WTC11 (cell line): ENCODE results near the gene DPYSL5. TPM values are rescaled to one million over a fixed set of nuclear protein-coding genes. Genes with fewer than 3 reads are reported as not detected.

ENCODE experiments used
- ATAC-seq: fragments of 200-7000 bp; cut with Tn5 transposase; 2 replicates; pipeline ENCODE4 v1.10.0; 2021; ENCODE audit warnings: mild to moderate bottlenecking, moderate library complexity
- CTCF ChIA-PET: fragments of 300-600 bp; sonication (Branson Sonifier 250); formaldehyde crosslinking; loops from one replicate; lab custom pipeline; 2021; ENCODE audit warnings: antibody characterized with exemption; lab: Charles Lee
- POLR2A ChIA-PET: fragments of 350-600 bp; sonication (Branson Sonifier 250); formaldehyde crosslinking; loops from one replicate; lab custom pipeline; 2021; ENCODE audit warnings: antibody characterized with exemption; lab: Charles Lee
- DNase-seq: peaks from one replicate; pipeline ENCODE4 v3.0.0; 2021; ENCODE audit warnings: low spot score
- H3K27ac Mint-ChIP-seq: 2 replicates; pipeline ENCODE4 v1.8.0; 2021; ENCODE audit warnings: mixed read lengths
- H3K27me3 Mint-ChIP-seq: 2 replicates; pipeline ENCODE4 v1.8.0; 2021; ENCODE audit warnings: low read depth, mild to moderate bottlenecking, moderate library complexity, mixed read lengths
- H3K36me3 Mint-ChIP-seq: 2 replicates; pipeline ENCODE4 v1.8.0; 2021; ENCODE audit warnings: mixed read lengths
- H3K4me1 Mint-ChIP-seq: 2 replicates; pipeline ENCODE4 v1.8.0; 2022; ENCODE audit warnings: mixed read lengths
- H3K4me3 Mint-ChIP-seq: 2 replicates; pipeline ENCODE4 v1.8.0; 2021; ENCODE audit warnings: mild to moderate bottlenecking, moderate library complexity, mixed read lengths
- H3K9me3 Mint-ChIP-seq: 2 replicates; pipeline ENCODE4 v1.8.0; 2021; ENCODE audit warnings: mixed read lengths
- ATF6 ChIP-seq: sonication (generic); formaldehyde crosslinking; IDR thresholded peaks from 2 replicates; pipeline ENCODE4 v1.8.1; 2023; ENCODE audit warnings: mild to moderate bottlenecking, missing genetic modification reagents
- CTCF ChIP-seq: fragments of 200-600 bp; IDR thresholded peaks from 2 replicates; pipeline ENCODE4 v1.8.0; 2022; ENCODE audit warnings: antibody characterized with exemption
- FOXP4 ChIP-seq: sonication (generic); formaldehyde crosslinking; IDR thresholded peaks from 2 replicates; pipeline ENCODE4 v1.8.0; 2022; ENCODE audit warnings: mild to moderate bottlenecking, missing genetic modification reagents
- HMGXB4 ChIP-seq: sonication (generic); formaldehyde crosslinking; IDR thresholded peaks from 2 replicates; pipeline ENCODE4 v1.8.1; 2023; ENCODE audit warnings: mild to moderate bottlenecking, moderate library complexity, missing genetic modification reagents
- IRF2 ChIP-seq: sonication (generic); formaldehyde crosslinking; IDR thresholded peaks from 2 replicates; pipeline ENCODE4 v1.8.0; 2022; ENCODE audit warnings: low read depth, missing genetic modification reagents, borderline replicate concordance
- OVOL2 ChIP-seq: fragments of 250-450 bp; sonication (Bioruptor Pico); IDR thresholded peaks from 2 replicates; pipeline ENCODE4 v1.9.0; 2021; ENCODE audit warnings: mild to moderate bottlenecking, borderline replicate concordance
- SOX15 ChIP-seq: fragments of 250-450 bp; sonication (Bioruptor Pico); IDR thresholded peaks from 2 replicates; pipeline ENCODE4 v1.9.0; 2021; ENCODE audit warnings: mild to moderate bottlenecking
- ZNF671 ChIP-seq: fragments of 250-450 bp; sonication (Bioruptor Pico); IDR thresholded peaks from 2 replicates; pipeline ENCODE4 v1.8.0; 2021; ENCODE audit warnings: mild to moderate bottlenecking
- total RNA-seq: library from RNA; stranded (reverse); gene quantifications from 3 replicates; pipeline ENCODE4 v1.2.3, GENCODE V29; 2021

Gene DPYSL5
- total RNA-seq, 1 experiment from 2014 or later: 12.1 TPM

GRCh38 chr2:26988058-26988860 lies 140.3 kb downstream of the DPYSL5 start:
- H3K27me3 Mint-ChIP-seq: no peaks in the 10 kb centered on the region
- POLR2A ChIA-PET: interaction anchor here (0.6 kb wide), 1 partner anchor 33 kb away, joined by 3 read pairs; no protein-coding TSS in a partner anchor
- no peak for ATAC-seq

More at GRCh38 chr2:26988058-26988860, 140.3 kb downstream of the DPYSL5 start:
- Mint-ChIP-seq H3K36me3 (no peaks in the 10 kb centered on the region), H3K9me3 (no peaks in the 10 kb centered on the region), H3K4me3 (no peak overlapping the region), H3K27ac (no peak overlapping the region), H3K4me1 (no peaks in the 10 kb centered on the region)
- CTCF ChIA-PET: interaction anchor here (0.7 to 2.1 kb wide), 5 partner anchors 26 to 142 kb away, joined by 3 to 8 read pairs (median 4); no protein-coding TSS in a partner anchor
- no peak for DNase-seq
- TF ChIP-seq FOXP4 (CRISPR knock-in tag) (no peak), ATF6 (CRISPR knock-in tag) (no peak), SOX15 (no peak), ZNF671 (no peak), IRF2 (no peak), OVOL2 (CRISPR knock-in tag) (no peak), CTCF (no peak), HMGXB4 (CRISPR knock-in tag) (no peak)
